Endothelial cell of umbilical vein (primary cell): ENCODE data around the gene PKNOX1. TPM values are rescaled to one million over a fixed set of nuclear protein-coding genes. Genes with fewer than 3 reads are reported as not detected.

ENCODE experiments used
- BruUV-seq: library from RNA; stranded (reverse); fragments of 400-500 nt; replicated peaks from 2 replicates; lab custom pipeline; 2021; lab: Mats Ljungman, UMichigan
- CTCF ChIA-PET: fragments of 300-600, 350-600 bp; sonication (Branson Sonifier 250); formaldehyde crosslinking; loops from one replicate; lab custom pipeline; 2021; ENCODE audit warnings: antibody characterized with exemption, inconsistent platforms; lab: Charles Lee
- POLR2A ChIA-PET: fragments of 300-600, 350-600 bp; sonication (Branson Sonifier 250); formaldehyde crosslinking; loops from one replicate; lab custom pipeline; 2021; ENCODE audit warnings: antibody characterized with exemption, inconsistent platforms; lab: Charles Lee
- DNase-seq: peaks from one replicate; pipeline ENCODE4 v3.0.0-alpha.2; 2011; ENCODE audit warnings: low read depth, low spot score
- FAIRE-seq: peaks from 2 replicates; lab custom pipeline; 2011; peaks lifted over from hg19 to GRCh38; lab: Jason Lieb, UNC
- H2AFZ ChIP-seq: 2 replicates; pipeline ENCODE4 v1.6.0; 2012; ENCODE audit warnings: low read depth, low read length, control low read depth, inconsistent platforms
- H3K27ac ChIP-seq: 2 replicates; pipeline ENCODE4 v1.5.1; 2011; ENCODE audit warnings: low read depth, mild to moderate bottlenecking, control low read depth, low read length, moderate library complexity; ENCODE audit not compliant: insufficient read depth
- H3K27me3 ChIP-seq, 2 experiments: 2 replicates each; pipeline versions ENCODE4 v1.6.0 to v1.6.1; 2011; ENCODE audit warnings: low read length in 2 of 2, mixed read lengths in 1 of 2; ENCODE audit not compliant: control insufficient read depth in 2 of 2, insufficient read depth in 2 of 2
- H3K36me3 ChIP-seq, 2 experiments: 2 replicates in 1 of 2; 3 replicates in 1 of 2; pipeline ENCODE4 v1.5.1; 2011; ENCODE audit warnings: low read length in 2 of 2, mild to moderate bottlenecking in 1 of 2, moderate library complexity in 1 of 2; ENCODE audit not compliant: control insufficient read depth in 2 of 2, insufficient read depth in 2 of 2; ENCODE audit errors: extremely low read depth in 1 of 2
- H3K4me1 ChIP-seq: 3 replicates; pipeline ENCODE4 v1.5.1; 2011; ENCODE audit warnings: mild to moderate bottlenecking, low read length; ENCODE audit not compliant: control insufficient read depth, insufficient read depth; ENCODE audit errors: extremely low read depth
- H3K4me2 ChIP-seq: 2 replicates; pipeline ENCODE4 v1.6.1; 2011; ENCODE audit warnings: low read length, control low read depth, mixed read lengths; ENCODE audit not compliant: insufficient read depth
- H3K4me3 ChIP-seq, 3 experiments: fragments of 200-600 bp in 1 of 3; sonication (generic), shearing (Covaris generic) in 1 of 3; replicated peaks in 1 of 3; 2 replicates each; pipeline ENCODE4 v1.5.1; 2011 to 2016; ENCODE audit warnings: control low read depth in 3 of 3, low read length in 3 of 3, mild to moderate bottlenecking in 2 of 3, inconsistent platforms in 1 of 3, low read depth in 1 of 3, moderate library complexity in 1 of 3; ENCODE audit not compliant: insufficient read depth in 1 of 3
- H3K79me2 ChIP-seq: 2 replicates; pipeline ENCODE4 v1.6.0; 2012; ENCODE audit warnings: low read length, inconsistent platforms; ENCODE audit not compliant: control insufficient read depth, insufficient read depth
- H3K9ac ChIP-seq: replicated peaks from 2 replicates; pipeline ENCODE3; 2011; ENCODE audit warnings: low read length, control low read depth; ENCODE audit not compliant: insufficient read depth; ENCODE audit errors: extremely low read depth
- H3K9me1 ChIP-seq: replicated peaks from 3 replicates; pipeline ENCODE4 v1.6.0; 2011; ENCODE audit warnings: mild to moderate bottlenecking, low read length; ENCODE audit not compliant: control insufficient read depth, insufficient read depth; ENCODE audit errors: extremely low read depth
- H3K9me3 ChIP-seq: replicated peaks from 2 replicates; pipeline ENCODE4 v1.5.1; 2012; ENCODE audit warnings: low read length, inconsistent platforms; ENCODE audit not compliant: control insufficient read depth, insufficient read depth
- H4K20me1 ChIP-seq: replicated peaks from 2 replicates; pipeline ENCODE3; 2011; ENCODE audit warnings: mild to moderate bottlenecking, low read length; ENCODE audit not compliant: control insufficient read depth, insufficient read depth; ENCODE audit errors: extremely low read depth
- EZH2 ChIP-seq: IDR thresholded peaks from 2 replicates; pipeline ENCODE4 v1.6.1; 2012; ENCODE audit warnings: borderline replicate concordance, low read depth, mild to moderate bottlenecking, moderate library complexity, low read length, inconsistent platforms; ENCODE audit not compliant: severe bottlenecking
- FOS ChIP-seq: IDR thresholded peaks from 2 replicates; pipeline ENCODE4 v1.6.1; 2011; ENCODE audit warnings: mild to moderate bottlenecking, low read length, moderate library complexity, borderline replicate concordance; ENCODE audit not compliant: insufficient read depth
- GATA2 ChIP-seq: IDR thresholded peaks from 2 replicates; pipeline ENCODE4 v1.7.0; 2011; ENCODE audit warnings: low read depth, mild to moderate bottlenecking, moderate library complexity, mixed read lengths, low read length; ENCODE audit not compliant: insufficient read length, insufficient read depth
- JUN ChIP-seq: IDR thresholded peaks from 2 replicates; pipeline ENCODE4 v1.6.1; 2011; ENCODE audit warnings: borderline replicate concordance, low read depth; ENCODE audit not compliant: insufficient read length, insufficient read depth
- MAX ChIP-seq: IDR thresholded peaks from 2 replicates; pipeline ENCODE4 v1.6.1; 2011; ENCODE audit not compliant: insufficient read depth, insufficient read length
- MYC ChIP-seq: IDR thresholded peaks from one replicate; pipeline ENCODE4 v1.6.1; 2011; ENCODE audit warnings: mild to moderate bottlenecking, low read depth, low read length
- POLR2A ChIP-seq: IDR thresholded peaks from 2 replicates; pipeline ENCODE4 v1.6.1; 2012; ENCODE audit warnings: low read depth, mild to moderate bottlenecking, control low read depth, low read length
- POLR2AphosphoS5 ChIP-seq: IDR thresholded peaks from 2 replicates; pipeline ENCODE4 v1.6.1; 2012; ENCODE audit warnings: low read depth, mild to moderate bottlenecking, control low read depth, low read length, moderate library complexity; ENCODE audit not compliant: insufficient read depth
- dilution Hi-C: fragments of 300-500 bp; cut with MboI; formaldehyde crosslinking; loops from one replicate; pipeline ENCODE4 v1.15.0; 2019; ENCODE audit warnings: low sequenced_read_pairs; ENCODE audit not compliant: extremely low pct_ligation_motif_present
- intact Hi-C: fragments of 100-400 bp; cut with micrococcal nuclease; formaldehyde crosslinking; loops from one replicate; pipeline ENCODE4 v1.10.0; 2022
- polyA plus RNA-seq, 4 experiments: library from polyadenylated mRNA; depleted of rRNA in 3 of 4; stranded (reverse) in 3 of 4; unstranded in 1 of 4; fragments of >200 nt; gene quantifications; 2 replicates each; pipeline versions ENCODE4 v1.2.1 to v1.2.3, GENCODE V29; 2011 to 2012; ENCODE audit warnings: missing spikeins in 1 of 4
- total RNA-seq: library from RNA; stranded (reverse); gene quantifications from 2 replicates; pipeline ENCODE4 v1.2.3, GENCODE V29; 2021
- TF ChIP-seq, protein P1 (sequence below), 2 donors: IDR thresholded peaks; 1 replicate in 1 of 2; 2 replicates in 1 of 2; pipeline ENCODE4 v1.5.1; 2011; ENCODE audit warnings: low read length in 2 of 2, mild to moderate bottlenecking in 2 of 2, moderate library complexity in 2 of 2, control low read depth in 1 of 2, inconsistent platforms in 1 of 2, low read depth in 1 of 2; ENCODE audit not compliant: insufficient read depth in 1 of 2; ENCODE audit errors: extremely low read depth in 1 of 2

Gene PKNOX1
- total and polyA plus RNA-seq, 2 donors (not counting 3 experiments of a cell fraction or from before 2014, with no cell fraction given): 16.6 to 23.6 TPM

- Histone ChIP-seq H3K27ac (no peak overlapping the region), H4K20me1 (no peaks in the 10 kb centered on the region), H3K9me1 (no peaks in the 10 kb centered on the region), H3K36me3 (no peaks in the 10 kb centered on the region), H2AFZ (no peak overlapping the region), H3K4me1 (peaks cover 9% of the 10 kb centered on the region), H3K4me3 (no peak overlapping the region), H3K79me2 (peaks cover 57% of the 10 kb centered on the region), H3K27me3 (no peaks in the 10 kb centered on the region), H3K9me3 (no peaks in the 10 kb centered on the region), H3K9ac (no peak overlapping the region), H3K4me2 (no peak overlapping the region)
- no peak for TF ChIP-seq FOS
- TF ChIP-seq GATA2: no peak
- no peak for TF ChIP-seq MYC
- TF ChIP-seq, protein P1, sequence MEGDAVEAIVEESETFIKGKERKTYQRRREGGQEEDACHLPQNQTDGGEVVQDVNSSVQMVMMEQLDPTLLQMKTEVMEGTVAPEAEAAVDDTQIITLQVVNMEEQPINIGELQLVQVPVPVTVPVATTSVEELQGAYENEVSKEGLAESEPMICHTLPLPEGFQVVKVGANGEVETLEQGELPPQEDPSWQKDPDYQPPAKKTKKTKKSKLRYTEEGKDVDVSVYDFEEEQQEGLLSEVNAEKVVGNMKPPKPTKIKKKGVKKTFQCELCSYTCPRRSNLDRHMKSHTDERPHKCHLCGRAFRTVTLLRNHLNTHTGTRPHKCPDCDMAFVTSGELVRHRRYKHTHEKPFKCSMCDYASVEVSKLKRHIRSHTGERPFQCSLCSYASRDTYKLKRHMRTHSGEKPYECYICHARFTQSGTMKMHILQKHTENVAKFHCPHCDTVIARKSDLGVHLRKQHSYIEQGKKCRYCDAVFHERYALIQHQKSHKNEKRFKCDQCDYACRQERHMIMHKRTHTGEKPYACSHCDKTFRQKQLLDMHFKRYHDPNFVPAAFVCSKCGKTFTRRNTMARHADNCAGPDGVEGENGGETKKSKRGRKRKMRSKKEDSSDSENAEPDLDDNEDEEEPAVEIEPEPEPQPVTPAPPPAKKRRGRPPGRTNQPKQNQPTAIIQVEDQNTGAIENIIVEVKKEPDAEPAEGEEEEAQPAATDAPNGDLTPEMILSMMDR (IDR thresholded peaks at IDR 0.05; ENCODE audit: extremely low read depth in 1 of 2, insufficient read depth in 1 of 2, low read depth in 1 of 2, low read length in 2 of 2): no peak
- TF ChIP-seq JUN: no peak
- TF ChIP-seq EZH2: no peak
- no peak for TF ChIP-seq POLR2A
- no peak for TF ChIP-seq MAX
- TF ChIP-seq POLR2AphosphoS5: no peak
- ChIA-PET POLR2A (no interaction called here), CTCF (no interaction called here)
- BruUV-seq: no TSS peak
- dilution Hi-C loops (no loop called here), intact Hi-C loops (no loop called here)
- DNase-seq (no peak), FAIRE-seq (no peak)
These were observed 6.8 kb downstream of the PKNOX1 start for GRCh38 chr21:42981214-42981523.
